Rectal smooth muscle tissue (tissue), 1 donor: ENCODE data around the gene PTMS.
A peak's percentile ranks its signal among the peaks of the same experiment; 100 is the strongest.

ENCODE experiments used
- H3K27ac ChIP-seq: one replicate; pipeline ENCODE4 v1.7.0; 2013; ENCODE audit warnings: low read depth, low read length, inconsistent platforms
- H3K27me3 ChIP-seq: one replicate; pipeline ENCODE4 v1.7.0; 2013; ENCODE audit warnings: low read length; ENCODE audit not compliant: control insufficient read depth, insufficient read depth
- H3K36me3 ChIP-seq: one replicate; pipeline ENCODE4 v1.7.0; 2013; ENCODE audit warnings: low read length; ENCODE audit not compliant: control insufficient read depth, insufficient read depth
- H3K4me1 ChIP-seq: one replicate; pipeline ENCODE4 v1.7.0; 2013; ENCODE audit warnings: low read length; ENCODE audit not compliant: control insufficient read depth, insufficient read depth
- H3K4me3 ChIP-seq: one replicate; pipeline ENCODE4 v1.7.0; 2013; ENCODE audit warnings: low read length
- H3K9ac ChIP-seq: one replicate; pipeline ENCODE4 v1.7.0; 2013; ENCODE audit warnings: low read length

The PTMS gene

DNA sequence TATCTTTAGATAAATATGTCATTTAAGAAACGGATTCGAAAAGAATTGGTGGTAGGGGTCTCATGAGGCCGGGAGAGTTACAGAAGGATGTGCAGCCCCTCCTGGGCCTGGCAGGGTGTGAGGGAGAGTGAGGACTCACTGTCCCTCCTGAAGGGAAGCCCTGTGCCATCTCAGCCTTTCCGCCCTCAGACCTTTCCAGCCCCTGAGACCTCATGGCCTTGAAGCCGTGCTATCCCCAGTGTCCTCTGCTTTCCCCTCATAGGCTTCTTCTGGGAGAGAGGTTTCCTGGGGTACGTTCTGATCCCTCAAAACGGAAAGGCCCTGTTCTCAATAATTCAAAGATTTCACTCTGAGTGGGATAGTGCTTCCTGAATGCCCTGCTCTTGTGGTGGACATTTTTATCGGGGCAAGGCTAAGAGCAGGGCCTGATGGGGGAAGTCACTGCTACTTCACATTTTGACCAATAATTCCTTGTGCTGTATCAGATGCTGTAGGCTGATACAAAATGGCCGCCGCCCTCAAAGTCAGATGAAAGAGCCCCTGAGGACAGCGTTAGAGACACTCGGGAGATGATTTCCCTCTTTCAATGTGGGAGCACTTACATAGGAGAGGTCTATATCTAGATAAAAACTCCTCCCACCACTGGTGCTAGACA is 24.5 kb downstream of the PTMS start:
- Histone ChIP-seq H3K27me3 (no peaks in the 10 kb centered on the region), H3K27ac (no peak overlapping the region), H3K9ac (peak overlapping the region; percentile 0), H3K4me1 (no peaks in the 10 kb centered on the region), H3K36me3 (no peaks in the 10 kb centered on the region), H3K4me3 (peak overlapping the region; percentile 14)

DNA sequence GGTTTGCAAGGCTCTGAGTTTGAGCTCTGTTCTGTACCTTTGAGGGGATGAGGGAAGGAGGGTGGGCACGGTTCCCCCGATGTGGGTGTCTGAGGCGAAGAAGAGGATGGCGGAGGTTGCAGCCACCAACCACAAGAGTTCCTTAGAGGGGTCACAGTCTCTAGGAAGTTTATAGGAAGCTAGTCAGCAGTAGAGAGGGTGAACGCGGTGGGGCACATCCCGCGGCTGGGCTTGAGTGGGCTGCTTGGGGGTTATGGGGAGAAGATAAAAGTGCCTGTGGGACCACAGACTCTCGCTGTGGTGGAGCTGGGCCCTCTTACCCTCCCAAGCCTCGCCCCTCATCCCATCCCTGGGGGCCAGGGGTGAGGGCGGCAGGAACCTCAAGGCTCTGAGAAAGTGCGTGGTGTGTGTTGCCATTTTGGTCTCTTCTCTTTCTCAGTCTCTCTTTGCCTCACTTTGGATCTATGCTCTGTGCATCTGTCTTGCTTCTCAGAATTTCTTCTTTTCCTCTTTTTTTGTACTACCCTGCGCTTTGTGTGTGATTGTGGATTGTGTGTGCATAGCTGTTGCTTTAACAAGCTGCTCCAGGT is 25.9 kb downstream of the PTMS start:
- Histone ChIP-seq H3K36me3 (no peaks in the 10 kb centered on the region), H3K9ac (no peak overlapping the region), H3K4me1 (no peaks in the 10 kb centered on the region), H3K4me3 (peak overlapping the region; percentile 14), H3K27me3 (no peaks in the 10 kb centered on the region), H3K27ac (no peak overlapping the region)

DNA sequence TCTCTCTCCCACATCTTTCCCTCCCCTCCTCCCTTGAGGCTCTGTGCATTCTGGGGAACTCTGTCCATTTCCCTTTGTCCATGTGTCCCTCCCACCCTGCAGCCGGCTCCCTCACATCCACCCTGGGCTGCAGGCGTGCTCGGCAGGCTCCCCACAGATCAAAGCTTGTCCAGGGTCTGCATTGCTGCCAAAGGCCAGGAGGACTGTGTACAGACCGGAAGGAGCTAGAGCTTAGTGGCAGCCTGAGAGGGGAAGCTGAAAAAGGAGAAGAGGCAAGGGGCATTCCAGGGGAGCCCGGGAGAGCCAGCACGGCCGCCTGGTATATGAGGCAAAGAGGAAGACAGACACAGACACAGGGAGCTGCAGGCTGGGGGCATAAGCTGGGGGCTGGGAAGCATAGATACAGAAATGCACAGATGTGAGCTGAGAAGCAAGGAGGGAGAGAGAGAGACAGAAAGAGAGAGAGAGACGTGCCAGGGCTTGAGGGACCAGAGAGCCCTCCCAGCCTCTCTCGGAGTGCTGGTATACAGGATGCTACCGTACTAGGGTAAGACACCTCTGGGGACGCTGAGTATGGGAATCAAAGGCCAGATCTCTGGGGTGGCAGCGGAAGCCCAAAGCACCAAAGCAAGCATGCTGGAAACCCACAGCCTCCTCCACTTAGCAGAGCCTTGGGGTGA is 26.5 kb downstream of the PTMS start:
- Histone ChIP-seq H3K4me3 (peak overlapping the region; percentile 14), H3K27me3 (no peaks in the 10 kb centered on the region), H3K9ac (no peak overlapping the region), H3K27ac (no peak overlapping the region), H3K36me3 (no peaks in the 10 kb centered on the region), H3K4me1 (no peaks in the 10 kb centered on the region)

DNA sequence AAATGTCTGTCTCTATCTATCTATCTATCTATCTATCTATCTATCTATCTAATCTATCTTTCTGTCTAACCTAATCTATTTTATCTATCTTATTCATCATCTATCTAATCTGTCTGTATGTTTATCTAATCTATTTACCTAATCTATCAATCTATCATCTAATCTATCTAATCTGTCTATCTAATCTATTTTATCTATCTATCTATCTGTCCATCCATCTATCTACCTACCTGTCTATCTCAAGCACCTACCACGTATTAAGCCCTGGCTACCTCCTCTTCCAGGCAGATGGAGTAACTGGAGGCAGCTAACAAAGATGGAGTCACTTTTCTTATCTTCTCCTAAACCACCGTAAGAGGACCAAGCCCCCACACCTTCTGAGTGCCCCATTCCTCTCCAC is 28.9 kb downstream of the PTMS start:
- no peaks in the 10 kb centered on the region for H3K4me1 ChIP-seq
- H3K27ac ChIP-seq, result no peak overlapping the region
- H3K36me3 ChIP-seq, result no peaks in the 10 kb centered on the region
- no peak overlapping the region for H3K9ac ChIP-seq
- no peaks in the 10 kb centered on the region for H3K27me3 ChIP-seq
- no peak overlapping the region for H3K4me3 ChIP-seq

DNA sequence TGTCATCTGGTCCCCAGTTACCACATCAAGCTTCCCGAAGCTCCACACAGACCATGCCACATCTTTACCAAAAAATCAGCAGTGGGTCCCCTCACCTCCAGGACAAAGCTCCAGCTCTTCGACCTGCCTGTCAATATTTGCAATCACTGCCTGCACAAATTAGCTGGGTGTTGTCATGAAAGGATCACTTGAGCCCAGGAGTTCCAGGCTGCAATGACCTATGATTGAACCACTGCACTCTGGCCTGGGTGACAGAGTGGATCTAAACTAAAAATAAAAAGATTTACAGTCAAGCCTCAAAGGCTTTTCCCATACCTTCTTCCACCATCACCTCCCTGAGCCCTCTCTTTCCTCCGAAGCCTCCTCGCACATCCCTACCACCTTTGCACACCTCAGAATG is 30.4 kb downstream of the PTMS start:
- Histone ChIP-seq H3K27me3 (no peaks in the 10 kb centered on the region), H3K9ac (no peak overlapping the region), H3K36me3 (no peaks in the 10 kb centered on the region), H3K4me1 (no peaks in the 10 kb centered on the region), H3K4me3 (no peak overlapping the region), H3K27ac (no peak overlapping the region)

DNA sequence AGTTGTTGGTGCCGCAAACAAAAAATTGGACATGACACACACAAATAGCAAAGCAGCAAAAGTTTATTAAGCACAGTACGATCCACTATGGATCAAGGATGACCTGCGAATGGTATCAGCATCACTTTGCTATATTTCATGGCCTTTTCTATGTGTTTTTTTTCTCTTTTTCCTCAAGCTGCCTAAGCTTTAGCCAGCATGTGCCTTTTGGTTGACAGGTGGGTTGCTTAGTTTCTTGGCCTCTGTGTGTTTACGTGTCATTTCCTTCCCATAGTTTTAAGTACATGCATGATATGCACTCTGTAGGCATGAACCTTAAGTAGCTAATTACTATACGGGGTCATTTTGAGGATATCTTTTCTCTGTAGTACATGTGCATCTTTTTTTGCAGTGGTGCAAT is 33.0 kb downstream of the PTMS start:
- Histone ChIP-seq H3K36me3 (no peaks in the 10 kb centered on the region), H3K4me3 (no peak overlapping the region), H3K9ac (no peak overlapping the region), H3K27ac (no peak overlapping the region), H3K4me1 (no peaks in the 10 kb centered on the region), H3K27me3 (no peaks in the 10 kb centered on the region)

DNA sequence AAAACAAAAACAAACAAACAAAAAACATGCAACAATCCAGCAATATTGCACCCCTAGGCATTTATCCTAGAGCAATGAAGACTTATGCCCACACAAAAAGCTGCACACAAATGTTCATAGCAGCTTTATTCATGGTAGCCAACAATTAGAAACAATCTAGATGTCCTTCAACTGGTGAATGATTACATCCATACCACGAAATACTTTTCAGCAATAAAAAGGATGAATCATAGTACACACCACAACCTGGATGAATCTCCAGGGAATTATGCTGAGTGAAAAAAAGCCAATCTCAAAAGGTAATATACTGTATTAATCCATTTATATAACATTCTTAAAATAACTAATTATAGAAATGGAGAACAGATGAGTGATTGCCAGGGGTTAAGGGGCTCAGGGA is 41.0 kb downstream of the PTMS start:
- no peaks in the 10 kb centered on the region for H3K4me1 ChIP-seq
- no peak overlapping the region for H3K27ac ChIP-seq
- no peaks in the 10 kb centered on the region for H3K36me3 ChIP-seq
- no peak overlapping the region for H3K4me3 ChIP-seq
- no peak overlapping the region for H3K9ac ChIP-seq
- H3K27me3 ChIP-seq, result no peaks in the 10 kb centered on the region

DNA sequence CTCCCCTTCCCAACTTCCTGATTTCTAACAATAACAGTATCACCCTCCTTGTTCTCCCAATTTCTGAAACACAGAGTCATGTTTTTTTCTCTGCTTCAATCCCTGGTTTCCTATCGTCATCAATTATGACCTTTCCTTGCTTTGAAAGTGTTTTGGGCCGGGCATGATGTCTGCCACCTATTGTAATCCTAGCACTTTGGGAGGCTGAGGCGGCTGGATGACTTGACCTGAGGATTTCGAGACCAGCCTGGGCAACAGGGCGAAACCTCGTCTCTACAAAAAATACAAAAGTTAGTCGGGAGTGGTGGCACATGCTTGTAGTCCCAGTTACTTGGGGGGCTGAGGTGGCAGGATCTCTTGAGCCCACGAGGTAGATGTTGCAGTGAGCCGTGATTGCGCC is 42.9 kb downstream of the PTMS start:
- H3K27ac ChIP-seq, result no peak overlapping the region
- no peaks in the 10 kb centered on the region for H3K27me3 ChIP-seq
- H3K4me3 ChIP-seq, result no peak overlapping the region
- no peaks in the 10 kb centered on the region for H3K4me1 ChIP-seq
- no peaks in the 10 kb centered on the region for H3K36me3 ChIP-seq
- H3K9ac ChIP-seq, result no peak overlapping the region

DNA sequence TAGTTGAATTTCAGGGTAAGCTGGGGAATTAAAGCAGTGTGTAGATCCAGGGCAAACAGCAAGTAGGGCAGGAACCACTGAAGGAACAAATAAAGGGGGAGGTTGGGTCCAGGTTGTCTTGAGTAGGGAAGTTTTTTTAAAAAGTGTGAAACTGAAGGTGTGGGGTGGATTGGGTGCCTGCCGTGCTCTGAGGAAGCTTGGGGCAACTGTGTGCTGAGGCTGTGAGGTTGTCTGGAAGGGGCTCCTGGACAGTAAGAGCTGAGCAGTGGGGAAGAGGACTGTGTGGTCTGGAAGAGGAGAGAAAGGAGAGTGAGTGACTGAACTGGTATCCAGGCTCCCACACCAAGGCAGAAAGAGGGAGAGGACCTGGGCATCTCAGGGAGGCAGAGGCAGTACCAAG is 44.6 kb downstream of the PTMS start:
- Histone ChIP-seq H3K4me3 (no peak overlapping the region), H3K36me3 (no peaks in the 10 kb centered on the region), H3K27me3 (no peaks in the 10 kb centered on the region), H3K4me1 (no peaks in the 10 kb centered on the region), H3K9ac (no peak overlapping the region), H3K27ac (no peak overlapping the region)

DNA sequence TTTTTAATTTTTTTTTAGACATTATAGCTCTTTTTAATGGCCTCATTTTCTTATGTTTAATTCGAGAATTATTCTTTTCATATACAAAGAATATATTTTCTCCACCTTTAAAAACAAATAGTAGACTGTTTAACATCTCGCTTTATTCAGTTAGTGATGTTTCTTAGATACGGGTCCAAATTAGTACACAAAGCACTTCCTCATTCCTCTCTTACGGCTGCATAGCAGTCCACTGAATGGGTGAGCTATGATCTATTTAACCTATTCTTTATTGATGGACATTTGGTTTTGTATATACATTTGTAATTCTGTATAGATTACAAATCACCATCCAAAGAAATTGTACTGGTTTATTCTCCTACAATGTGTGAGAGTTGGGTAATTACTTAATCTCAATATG is 47.2 kb downstream of the PTMS start:
- H3K36me3 ChIP-seq, result no peaks in the 10 kb centered on the region
- no peaks in the 10 kb centered on the region for H3K4me1 ChIP-seq
- H3K27ac ChIP-seq, result no peak overlapping the region
- no peaks in the 10 kb centered on the region for H3K27me3 ChIP-seq
- H3K4me3 ChIP-seq, result no peak overlapping the region
- no peak overlapping the region for H3K9ac ChIP-seq

DNA sequence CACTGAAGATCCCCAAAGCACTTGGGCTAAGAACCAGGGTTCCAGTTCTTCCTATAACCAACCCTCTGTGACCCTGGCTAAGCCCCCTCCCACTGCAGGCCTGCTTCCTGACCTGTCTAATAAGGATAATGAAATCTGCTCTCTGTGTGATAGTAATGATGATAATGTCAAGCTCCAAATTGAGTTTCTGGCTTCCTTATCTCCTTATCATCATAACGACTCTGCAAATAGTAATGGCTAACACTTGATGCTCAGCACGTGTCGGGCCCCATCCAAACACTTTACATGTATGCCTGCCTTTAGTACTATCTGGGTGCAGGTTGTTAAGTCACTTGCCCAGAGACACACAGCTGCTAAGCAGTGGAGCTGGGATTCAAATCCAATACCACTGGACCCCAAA is 50.4 kb downstream of the PTMS start:
- H3K9ac ChIP-seq, result no peak overlapping the region
- H3K4me3 ChIP-seq, result no peak overlapping the region
- no peaks in the 10 kb centered on the region for H3K36me3 ChIP-seq
- no peak overlapping the region for H3K27ac ChIP-seq
- peaks cover 4% of the 10 kb centered on the region for H3K27me3 ChIP-seq
- H3K4me1 ChIP-seq, result peaks cover 3% of the 10 kb centered on the region

DNA sequence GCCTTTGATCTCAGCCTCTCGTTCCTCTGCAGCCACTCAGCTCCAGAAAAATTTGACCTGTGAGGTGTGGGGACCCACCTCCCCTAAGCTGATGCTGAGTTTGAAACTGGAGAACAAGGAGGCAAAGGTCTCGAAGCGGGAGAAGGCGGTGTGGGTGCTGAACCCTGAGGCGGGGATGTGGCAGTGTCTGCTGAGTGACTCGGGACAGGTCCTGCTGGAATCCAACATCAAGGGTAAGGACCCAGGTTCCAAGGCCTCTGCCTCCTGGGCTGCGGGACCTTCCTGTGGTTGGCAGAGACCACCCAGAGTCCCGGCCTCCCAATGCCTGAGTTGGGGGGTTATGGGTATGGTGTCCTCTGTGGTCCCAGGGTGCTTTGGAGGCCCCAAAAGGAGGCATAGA is 50.9 kb downstream of the PTMS start:
- no peak overlapping the region for H3K27ac ChIP-seq
- peaks cover 4% of the 10 kb centered on the region for H3K27me3 ChIP-seq
- no peak overlapping the region for H3K9ac ChIP-seq
- H3K36me3 ChIP-seq, result no peaks in the 10 kb centered on the region
- no peak overlapping the region for H3K4me3 ChIP-seq
- H3K4me1 ChIP-seq, result peaks cover 3% of the 10 kb centered on the region

DNA sequence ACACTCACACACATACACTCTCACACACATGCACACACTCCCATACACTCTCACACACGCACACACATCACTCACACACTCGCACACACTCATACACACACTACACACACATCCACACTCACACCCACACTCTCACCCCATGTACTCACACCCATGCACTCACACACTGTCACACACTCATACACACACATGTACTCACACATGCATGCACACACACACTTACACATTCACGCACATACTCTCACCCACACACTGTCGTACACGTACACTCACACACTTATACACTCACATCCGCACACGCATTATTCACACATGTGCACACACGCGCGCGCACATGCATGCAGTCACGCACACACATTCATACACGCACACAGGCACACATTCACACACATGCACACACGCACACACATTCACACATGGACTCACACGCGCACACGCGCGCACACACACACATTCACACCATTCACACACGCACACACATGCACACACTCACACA is 51.5 kb downstream of the PTMS start:
- Histone ChIP-seq H3K36me3 (no peaks in the 10 kb centered on the region), H3K4me3 (no peak overlapping the region), H3K27ac (no peak overlapping the region), H3K27me3 (peaks cover 6% of the 10 kb centered on the region), H3K4me1 (peaks cover 3% of the 10 kb centered on the region), H3K9ac (no peak overlapping the region)
